Mucosa of descending colon (tissue), 3 donors: ENCODE data around the gene CREB5. TPM values are rescaled to one million over a fixed set of nuclear protein-coding genes. Genes with fewer than 3 reads are reported as not detected.

ENCODE experiments used
- ATAC-seq: fragments of 200-7000 bp; cut with Tn5 transposase; one replicate; pipeline ENCODE4 v1.9.1; 2020; ENCODE audit warnings: mild to moderate bottlenecking, moderate library complexity
- DNase-seq, 3 donors: peaks; one replicate each; pipeline ENCODE4 v3.0.0-alpha.2; 2020
- H3K36me3 ChIP-seq: fragments of 200-600 bp; one replicate; pipeline ENCODE4 v1.8.0; 2021; ENCODE audit warnings: low read depth, mild to moderate bottlenecking
- H3K4me1 ChIP-seq: fragments of 200-600 bp; one replicate; pipeline ENCODE4 v1.8.0; 2021; ENCODE audit warnings: low read depth, mild to moderate bottlenecking
- H3K4me3 ChIP-seq: fragments of 200-600 bp; one replicate; pipeline ENCODE4 v1.8.0; 2021; ENCODE audit warnings: mild to moderate bottlenecking
- H3K9me3 ChIP-seq: fragments of 200-600 bp; one replicate; pipeline ENCODE4 v1.8.0; 2021; ENCODE audit warnings: mild to moderate bottlenecking
- CTCF ChIP-seq: fragments of 200-600 bp; IDR thresholded peaks from one replicate; pipeline ENCODE4 v1.8.0; 2022; ENCODE audit warnings: antibody characterized with exemption, mild to moderate bottlenecking
- intact Hi-C, 2 donors: fragments of 100-400 bp; cut with DNase I in 1 of 2; cut with micrococcal nuclease in 1 of 2; formaldehyde crosslinking; loops; one replicate each; pipeline versions ENCODE4 v1.11.0 to v1.11.1; 2022; cut with DNase I, micrococcal nuclease
- total RNA-seq, 3 donors: library from RNA; stranded (reverse); fragmentation: NEBNext Ultra II Directional in 2 of 3; extraction: Animal tissue kit (Norgen Biotek cat#: 25700) in 2 of 3; gene quantifications; one replicate each; pipeline versions ENCODE4 v1.2.1 to v1.2.4, GENCODE V29; 2021 to 2023
- donor health status: DM: no; HTN: no; CAD: no; lungs with moderate emphysema.
- donor health status: DM: no; HTN: no; CAD: no.
- donor health status: DM: no; HTN: yes; CAD: no.

The CREB5 gene
- total RNA-seq, 3 donors from 2014 or later: 0.61 to 5.4 (median 1.9) TPM

GRCh38 chr7:28758186-28758585 lies 345.9 kb downstream of the CREB5 start:
- TF ChIP-seq CTCF: no peak
- Histone ChIP-seq H3K36me3 (no peaks in the 10 kb centered on the region), H3K4me1 (no peaks in the 10 kb centered on the region), H3K9me3 (no peaks in the 10 kb centered on the region), H3K4me3 (no peak overlapping the region)
- intact Hi-C loops: no loop called here
- DNase-seq (no peak), ATAC-seq (no peak)

GRCh38 chr7:28759475-28759971 lies 347.2 kb downstream of the CREB5 start:
- ATAC-seq (no peak), DNase-seq (no peak)
- Histone ChIP-seq H3K36me3 (no peaks in the 10 kb centered on the region), H3K9me3 (no peaks in the 10 kb centered on the region), H3K4me3 (no peak overlapping the region), H3K4me1 (no peaks in the 10 kb centered on the region)
- intact Hi-C loops: no loop called here
- no peak for TF ChIP-seq CTCF

GRCh38 chr7:28761505-28761904 lies 349.2 kb downstream of the CREB5 start:
- Histone ChIP-seq H3K36me3 (no peaks in the 10 kb centered on the region), H3K4me3 (no peak overlapping the region), H3K4me1 (no peaks in the 10 kb centered on the region), H3K9me3 (no peaks in the 10 kb centered on the region)
- ATAC-seq (no peak), DNase-seq (no peak)
- TF ChIP-seq CTCF: no peak
- intact Hi-C loops: no loop called here

GRCh38 chr7:28762651-28763050 lies 350.3 kb downstream of the CREB5 start:
- TF ChIP-seq CTCF: no peak
- no peak for ATAC-seq

GRCh38 chr7:28766359-28766758 lies 354.0 kb downstream of the CREB5 start:
- no peak for TF ChIP-seq CTCF
- no peak overlapping the region for H3K4me3 ChIP-seq

More at GRCh38 chr7:28762651-28763050, 350.3 kb downstream of the CREB5 start:
- intact Hi-C loops: no loop called here
- no peaks in the 10 kb centered on the region for H3K36me3 ChIP-seq
- DNase-seq: no peak
- no peaks in the 10 kb centered on the region for H3K9me3 ChIP-seq
- H3K4me1 ChIP-seq: no peaks in the 10 kb centered on the region
- H3K4me3 ChIP-seq: no peak overlapping the region

GRCh38 chr7:28767356-28767755 lies 355.0 kb downstream of the CREB5 start:
- DNase-seq (no peak), ATAC-seq (no peak)
- no peaks in the 10 kb centered on the region for H3K36me3 ChIP-seq
- H3K9me3 ChIP-seq: no peaks in the 10 kb centered on the region
- no peak for TF ChIP-seq CTCF
- intact Hi-C loops: no loop called here
- H3K4me1 ChIP-seq: no peaks in the 10 kb centered on the region
- no peak overlapping the region for H3K4me3 ChIP-seq

More at GRCh38 chr7:28766359-28766758, 354.0 kb downstream of the CREB5 start:
- Histone ChIP-seq H3K4me1 (no peaks in the 10 kb centered on the region), H3K9me3 (no peaks in the 10 kb centered on the region), H3K36me3 (no peaks in the 10 kb centered on the region)
- ATAC-seq (no peak), DNase-seq (no peak)
- intact Hi-C loops: no loop called here
